Tibial artery (tissue), 4 donors: ENCODE measurements around the gene STRN.

Experiments used
- DNase-seq, 2 donors: peaks; one replicate each; pipeline ENCODE4 v3.0.0-alpha.2; 2019
- H3K27ac ChIP-seq, 2 donors: fragments of 200-600 bp; sonication (generic) in 1 of 2; 1 replicate in 1 of 2; 2 replicates in 1 of 2; pipeline ENCODE4 v1.5.1; 2018 to 2019; ENCODE audit warnings: mild to moderate bottlenecking in 1 of 2
- H3K27me3 ChIP-seq, 2 donors: fragments of 200-600 bp; sonication (generic) in 1 of 2; one replicate each; pipeline versions ENCODE4 v1.5.1 to v1.6.0; 2016 to 2019
- H3K36me3 ChIP-seq, 3 donors: fragments of 200-600 bp; sonication (generic) in 2 of 3; one replicate each; pipeline ENCODE4 v1.5.1; 2016 to 2019; ENCODE audit warnings: mild to moderate bottlenecking in 2 of 3
- H3K4me1 ChIP-seq, 4 donors: fragments of 200-600 bp; sonication (generic) in 2 of 4; 1 replicate in 3 of 4; 2 replicates in 1 of 4; pipeline ENCODE4 v1.5.1; 2016 to 2019
- H3K4me3 ChIP-seq, 2 donors: fragments of 200-600 bp; sonication (generic) in 1 of 2; 1 replicate in 1 of 2; 2 replicates in 1 of 2; pipeline ENCODE4 v1.5.1; 2018 to 2019; ENCODE audit warnings: mild to moderate bottlenecking in 2 of 2
- H3K9me3 ChIP-seq, 3 donors: fragments of 200-600 bp; sonication (generic) in 1 of 3; one replicate each; pipeline ENCODE4 v1.5.1; 2016 to 2019
- CTCF ChIP-seq, 2 experiments: fragments of 200-600 bp in 1 of 2; fragments of 450-650 bp in 1 of 2; IDR thresholded peaks; one replicate each; pipeline ENCODE4 v1.5.1; 2017 to 2019; ENCODE audit warnings: antibody characterized with exemption in 2 of 2, mild to moderate bottlenecking in 1 of 2, moderate library complexity in 1 of 2
- intact Hi-C: fragments of 100-400 bp; cut with DNase I; formaldehyde crosslinking; loops from one replicate; pipeline ENCODE4 v1.15.0; 2023; ENCODE audit warnings: low total_unique reads

STRN gene

GRCh38 chr2:36858551-36859365 lies 107.6 kb downstream of the STRN start:
- Histone ChIP-seq H3K27me3 (no peaks in the 10 kb centered on the region), H3K27ac (no peak overlapping the region), H3K9me3 (no peaks in the 10 kb centered on the region), H3K4me1 (no peaks in the 10 kb centered on the region), H3K36me3 (peaks cover 37 to 42% (median 40%) of the 10 kb centered on the region in 3 donors), H3K4me3 (no peak overlapping the region)
- intact Hi-C loops: no loop called here
- no peak for DNase-seq
- no peak for TF ChIP-seq CTCF (IDR thresholded peaks at IDR 0.05)

GRCh38 chr2:36857713-36858112 lies 108.6 kb downstream of the STRN start:
- Histone ChIP-seq H3K27ac (no peak overlapping the region), H3K4me3 (no peak overlapping the region), H3K4me1 (no peaks in the 10 kb centered on the region), H3K9me3 (no peaks in the 10 kb centered on the region), H3K36me3 (peaks cover 37 to 46% (median 37%) of the 10 kb centered on the region in 3 donors), H3K27me3 (no peaks in the 10 kb centered on the region)
- DNase-seq: no peak
- intact Hi-C loops: no loop called here
- no peak for TF ChIP-seq CTCF (IDR thresholded peaks at IDR 0.05)

- Histone ChIP-seq H3K36me3 (peaks cover 44 to 50% (median 49%) of the 10 kb centered on the region in 3 donors), H3K27ac (no peak overlapping the region), H3K9me3 (no peaks in the 10 kb centered on the region), H3K4me1 (no peaks in the 10 kb centered on the region), H3K4me3 (no peak overlapping the region), H3K27me3 (no peaks in the 10 kb centered on the region)
- no peak for TF ChIP-seq CTCF (IDR thresholded peaks at IDR 0.05)
- intact Hi-C loops: no loop called here
- DNase-seq: no peak
These were observed 110.9 kb downstream of the STRN start for GRCh38 chr2:36855429-36855828.

- H3K36me3 ChIP-seq: peaks cover 47 to 54% (median 50%) of the 10 kb centered on the region in 3 donors
- no peak for TF ChIP-seq CTCF (IDR thresholded peaks at IDR 0.05)
- intact Hi-C loops: no loop called here
- no peaks in the 10 kb centered on the region for H3K4me1 ChIP-seq
- H3K27ac ChIP-seq: no peak overlapping the region
- H3K4me3 ChIP-seq: no peak overlapping the region
- H3K9me3 ChIP-seq: no peaks in the 10 kb centered on the region
- DNase-seq: no peak
- H3K27me3 ChIP-seq: no peaks in the 10 kb centered on the region
These were observed 112.1 kb downstream of the STRN start for GRCh38 chr2:36854241-36854640.

GRCh38 chr2:36849265-36849664 lies 117.1 kb downstream of the STRN start:
- no peak for DNase-seq
- intact Hi-C loops: no loop called here
- no peak for TF ChIP-seq CTCF (IDR thresholded peaks at IDR 0.05)
- no peaks in the 10 kb centered on the region for H3K9me3 ChIP-seq
- peaks cover 39 to 46% (median 43%) of the 10 kb centered on the region in 3 donors for H3K36me3 ChIP-seq
- H3K27ac ChIP-seq: no peak overlapping the region
- no peak overlapping the region for H3K4me3 ChIP-seq
- H3K27me3 ChIP-seq: no peaks in the 10 kb centered on the region
- H3K4me1 ChIP-seq: no peaks in the 10 kb centered on the region
